HEK293 (cell line): Measurements from ENCODE around the gene TXNDC11.
A peak's percentile ranks its signal among the peaks of the same experiment; 100 is the strongest.

Experiments used
- CTCF ChIA-PET: fragments of 350-600 bp; formaldehyde crosslinking; extraction: SDS; loops from one replicate; lab custom pipeline; 2021; ENCODE audit warnings: antibody characterized with exemption; lab: Yijun Ruan, JAX
- POLR2A ChIA-PET: fragments of 300-600 bp; formaldehyde crosslinking; extraction: SDS; loops from one replicate; lab custom pipeline; 2020; ENCODE audit warnings: antibody characterized with exemption, inconsistent platforms; lab: Yijun Ruan, JAX
- H3K27ac ChIP-seq: fragments of 200-500 bp; sonication (Bioruptor generic); 2 replicates; pipeline ENCODE4 v1.5.1; 2014; ENCODE audit warnings: low read depth, low read length, control low read depth, inconsistent platforms; ENCODE audit errors: extremely low read depth
- H3K36me3 ChIP-seq, 2 experiments: fragments of 200-500 bp in 1 of 2; sonication (Bioruptor generic) in 1 of 2; 1 replicate in 1 of 2; 2 replicates in 1 of 2; pipeline ENCODE4 v1.5.1; 2014 to 2017; ENCODE audit warnings: inconsistent platforms in 2 of 2, low read length in 2 of 2; ENCODE audit not compliant: control insufficient read depth in 2 of 2, insufficient read depth in 1 of 2
- H3K4me1 ChIP-seq: fragments of 200-500 bp; sonication (Bioruptor generic); 2 replicates; pipeline ENCODE4 v1.5.1; 2014; ENCODE audit warnings: mild to moderate bottlenecking, low read length, inconsistent platforms; ENCODE audit not compliant: control insufficient read depth, insufficient read depth
- H3K4me3 ChIP-seq: 2 replicates; pipeline ENCODE4 v1.5.1; 2011; ENCODE audit warnings: low read depth, mild to moderate bottlenecking, control low read depth, low read length, moderate library complexity
- H3K9me3 ChIP-seq: fragments of 200-500 bp; sonication (Bioruptor generic); 2 replicates; pipeline ENCODE4 v1.5.1; 2014; ENCODE audit warnings: low read depth, low read length, inconsistent platforms; ENCODE audit not compliant: control insufficient read depth, insufficient read depth
- BCL11B ChIP-seq: fragments of 450-650 bp; formaldehyde crosslinking; IDR thresholded peaks from 2 replicates; pipeline ENCODE4 v1.5.1; 2016; ENCODE audit warnings: low read depth, missing biosample characterization, missing genetic modification characterization
- ZBTB20 ChIP-seq: fragments of 450-650 bp; formaldehyde crosslinking; IDR thresholded peaks from 2 replicates; pipeline ENCODE4 v1.5.1; 2016; ENCODE audit warnings: missing biosample characterization, missing genetic modification characterization
- ZIC2 ChIP-seq: fragments of 450-650 bp; formaldehyde crosslinking; IDR thresholded peaks from 2 replicates; pipeline ENCODE4 v1.5.1; 2016; ENCODE audit warnings: missing biosample characterization, missing genetic modification characterization
- ZNF121 ChIP-seq: fragments of 450-650 bp; formaldehyde crosslinking; IDR thresholded peaks from 2 replicates; pipeline ENCODE4 v1.5.1; 2016; ENCODE audit warnings: missing biosample characterization, missing genetic modification characterization
- ZNF138 ChIP-seq: fragments of 450-650 bp; formaldehyde crosslinking; IDR thresholded peaks from 2 replicates; pipeline ENCODE4 v1.5.1; 2016; ENCODE audit warnings: missing biosample characterization, missing genetic modification characterization, borderline replicate concordance
- ZNF140 ChIP-seq: fragments of 450-650 bp; formaldehyde crosslinking; IDR thresholded peaks from 2 replicates; pipeline ENCODE4 v1.5.1; 2016; ENCODE audit warnings: missing biosample characterization, missing genetic modification characterization
- ZNF16 ChIP-seq: fragments of 450-650 bp; formaldehyde crosslinking; IDR thresholded peaks from 2 replicates; pipeline ENCODE4 v1.5.1; 2016; ENCODE audit warnings: low read depth, missing biosample characterization, missing genetic modification characterization
- ZNF184 ChIP-seq: fragments of 450-650 bp; IDR thresholded peaks from 2 replicates; pipeline ENCODE4 v1.5.1; 2018; ENCODE audit warnings: missing biosample characterization, mild to moderate bottlenecking, missing genetic modification characterization
- ZNF19 ChIP-seq: fragments of 450-650 bp; formaldehyde crosslinking; IDR thresholded peaks from 2 replicates; pipeline ENCODE4; 2016; ENCODE audit warnings: missing biosample characterization, missing genetic modification characterization, low read depth
- ZNF24 ChIP-seq: fragments of 450-650 bp; formaldehyde crosslinking; IDR thresholded peaks from 2 replicates; pipeline ENCODE4 v1.5.1; 2016; ENCODE audit warnings: missing biosample characterization, missing genetic modification characterization
- ZNF311 ChIP-seq: fragments of 450-650 bp; formaldehyde crosslinking; IDR thresholded peaks from 2 replicates; pipeline ENCODE4 v1.5.1; 2017; ENCODE audit warnings: missing biosample characterization, missing genetic modification characterization, borderline replicate concordance
- ZNF37A ChIP-seq: fragments of 450-650 bp; IDR thresholded peaks from 2 replicates; pipeline ENCODE4 v1.5.1; 2018; ENCODE audit warnings: missing biosample characterization, missing genetic modification characterization
- ZNF394 ChIP-seq: fragments of 450-650 bp; formaldehyde crosslinking; IDR thresholded peaks from 2 replicates; pipeline ENCODE4 v1.5.1; 2016; ENCODE audit warnings: missing biosample characterization, missing genetic modification characterization, mild to moderate bottlenecking, moderate library complexity, borderline replicate concordance
- ZNF473 ChIP-seq: fragments of 450-650 bp; formaldehyde crosslinking; IDR thresholded peaks from 2 replicates; pipeline ENCODE4 v1.5.1; 2017; ENCODE audit warnings: missing biosample characterization, missing genetic modification characterization
- ZNF792 ChIP-seq: fragments of 450-650 bp; formaldehyde crosslinking; IDR thresholded peaks from 2 replicates; pipeline ENCODE4 v1.5.1; 2016; ENCODE audit warnings: missing biosample characterization, missing genetic modification characterization
- ZSCAN23 ChIP-seq: fragments of 450-650 bp; formaldehyde crosslinking; IDR thresholded peaks from 2 replicates; pipeline ENCODE4 v1.5.1; 2016; ENCODE audit warnings: missing biosample characterization, missing genetic modification characterization

TXNDC11 gene

GRCh38 chr16:11707679-11708197 is 34.9 kb downstream of the TXNDC11 start:
- TF ChIP-seq ZNF473 (tag by site-specific recombination), result no peak
- peak; percentile 27; the same call in 1 of the 2 replicates for TF ChIP-seq ZNF121 (tag by site-specific recombination)
- TF ChIP-seq, all 188 proteins: peak for 1
- Histone ChIP-seq H3K9me3 (no peaks in the 10 kb centered on the region), H3K27ac (no peak overlapping the region), H3K4me3 (no peak overlapping the region), H3K36me3 (peaks cover 0 to 51% of the 10 kb centered on the region in 2 experiments; a peak in 2 of 3 replicates), H3K4me1 (no peaks in the 10 kb centered on the region)
- POLR2A ChIA-PET, result no interaction called here
- CTCF ChIA-PET, result interaction anchor here (0.5 to 1.8 kb wide), 4 partner anchors 10 to 301 kb away, joined by 3 to 7 read pairs (median 6); no protein-coding TSS in a partner anchor

GRCh38 chr16:11706180-11706742 is 36.4 kb downstream of the TXNDC11 start:
- Histone ChIP-seq H3K27ac (no peak overlapping the region), H3K4me1 (no peaks in the 10 kb centered on the region), H3K9me3 (no peaks in the 10 kb centered on the region), H3K4me3 (no peak overlapping the region), H3K36me3 (peaks cover 0 to 51% of the 10 kb centered on the region in 2 experiments; a peak in 2 of 3 replicates)
- ChIA-PET CTCF (interaction anchor here (1.0 to 1.8 kb wide), 2 partner anchors 9 to 174 kb away, joined by 3 to 6 read pairs; no protein-coding TSS in a partner anchor), POLR2A (no interaction called here)
- TF ChIP-seq ZBTB20 (tag by site-specific recombination), result peak; percentile 59
- no peak for TF ChIP-seq BCL11B (tag by site-specific recombination)

DNA sequence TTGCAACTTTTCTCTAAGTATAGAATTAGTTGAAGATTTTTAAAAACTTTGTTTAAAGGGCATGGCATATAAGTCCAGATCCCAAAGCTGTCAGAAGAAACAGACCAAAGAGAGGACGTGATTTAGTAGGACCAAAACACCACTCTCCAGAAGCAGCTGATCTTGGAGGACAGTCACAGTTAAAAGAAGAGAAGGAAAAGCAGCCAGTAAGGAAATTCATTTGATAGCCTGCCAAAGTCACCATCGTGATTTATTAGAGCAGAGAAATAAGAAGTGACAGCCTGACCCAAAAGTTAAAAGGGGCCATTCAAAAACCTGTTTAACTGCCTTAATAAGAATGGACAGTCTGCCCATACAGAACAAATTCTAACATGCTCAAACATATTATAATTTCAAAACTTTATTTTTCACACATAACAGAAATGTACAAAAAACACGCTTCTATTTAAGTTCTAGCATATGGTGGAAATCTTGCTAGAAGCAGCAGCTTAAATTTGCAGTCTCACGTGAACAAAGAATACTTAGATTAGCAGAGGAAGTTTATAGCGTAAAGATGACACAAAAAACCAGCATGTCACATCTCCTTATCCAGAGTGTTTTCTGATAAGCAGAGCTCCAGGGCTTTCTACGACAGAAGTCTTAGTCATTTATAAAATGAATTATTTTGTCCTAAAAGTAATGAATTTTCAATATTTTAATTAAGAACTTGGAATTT is 37.2 kb downstream of the TXNDC11 start:
- H3K4me3 ChIP-seq, result no peak overlapping the region
- H3K36me3 ChIP-seq, result peaks cover 0 to 45% of the 10 kb centered on the region in 2 experiments; a peak in 2 of 3 replicates
- TF ChIP-seq ZIC2, result no peak
- no peak for TF ChIP-seq ZNF37A (tag by site-specific recombination)
- TF ChIP-seq ZNF792 (tag by site-specific recombination), result no peak
- TF ChIP-seq ZSCAN23, result no peak
- TF ChIP-seq ZNF19 (tag by site-specific recombination), result no peak
- no peaks in the 10 kb centered on the region for H3K4me1 ChIP-seq
- ChIA-PET POLR2A (no interaction called here), CTCF (interaction anchor here (0.8 to 1.0 kb wide), 2 partner anchors 9 to 10 kb away, joined by 3 to 4 read pairs; no protein-coding TSS in a partner anchor)
- no peak overlapping the region for H3K27ac ChIP-seq
- no peaks in the 10 kb centered on the region for H3K9me3 ChIP-seq

DNA sequence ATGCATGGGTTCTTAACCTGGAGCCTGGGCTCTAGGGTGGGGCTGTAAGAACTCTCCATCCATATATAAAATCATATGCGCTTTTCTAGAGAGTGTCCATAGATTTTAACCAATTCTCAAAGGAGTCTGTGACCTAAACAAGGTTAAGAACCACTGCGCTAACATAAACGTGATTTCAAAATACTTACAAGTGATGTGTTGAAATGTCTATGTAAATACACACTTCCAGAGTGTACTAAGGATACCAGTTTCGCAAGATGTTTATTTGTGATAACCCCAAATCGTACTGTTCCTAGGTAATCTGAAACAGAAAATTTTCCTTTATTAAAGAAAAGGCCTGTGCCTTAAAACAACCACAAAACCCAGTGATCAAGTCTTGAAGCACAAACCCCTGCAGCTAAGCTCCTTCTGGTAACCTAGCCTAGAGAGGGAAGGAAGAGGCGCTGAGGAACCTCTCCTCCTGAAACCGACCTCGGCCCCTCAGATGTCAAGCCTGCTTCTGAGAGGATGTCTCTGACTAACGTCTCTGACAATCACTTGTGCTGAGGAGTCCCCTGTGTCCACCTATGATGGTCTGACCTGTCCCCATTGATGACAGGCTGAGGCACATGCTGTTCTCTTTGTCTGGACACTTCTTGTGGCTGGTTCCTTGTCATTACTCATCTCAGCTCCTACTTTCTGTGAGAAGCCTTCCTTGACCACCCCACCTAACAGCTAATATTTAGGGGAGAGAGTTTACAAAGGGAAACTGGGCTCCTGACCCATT is 42.2 kb downstream of the TXNDC11 start:
- TF ChIP-seq ZNF184, result no peak
- no peak for TF ChIP-seq ZNF311
- no peak for TF ChIP-seq ZNF24 (tag by site-specific recombination)
- no peak for TF ChIP-seq ZNF140 (tag by site-specific recombination)
- TF ChIP-seq ZNF37A (tag by site-specific recombination), result no peak
- no peak for TF ChIP-seq ZNF138 (tag by site-specific recombination)
- no peak for TF ChIP-seq ZNF394 (tag by site-specific recombination)
- no peak for TF ChIP-seq ZNF16 (tag by site-specific recombination)
- no peaks in the 10 kb centered on the region for H3K9me3 ChIP-seq
- no peak overlapping the region for H3K4me3 ChIP-seq
- H3K27ac ChIP-seq, result no peak overlapping the region
- POLR2A ChIA-PET, result interaction anchor here (0.6 kb wide), 1 partner anchor 106 kb away, joined by 3 read pairs; no protein-coding TSS in a partner anchor
- CTCF ChIA-PET, result interaction anchor here (2.1 kb wide), 1 partner anchor 14 kb away, joined by 7 read pairs; no protein-coding TSS in a partner anchor
- peaks cover 4 to 59% of the 10 kb centered on the region in 2 experiments; a peak in 2 of 3 replicates for H3K36me3 ChIP-seq
- no peaks in the 10 kb centered on the region for H3K4me1 ChIP-seq
